HG02981 (cell line): ENCODE measurements around the gene TTC9B.

Experiments used
- ATAC-seq: cut with Tn5 transposase; IDR thresholded peaks from one replicate; pipeline ENCODE4 v1.9.1; 2021; ENCODE audit warnings: mild to moderate bottlenecking, moderate library complexity; ENCODE audit not compliant: unreplicated experiment

TTC9B gene

GRCh38 chr19:40217934-40218890, at the start of gene TTC9B:
Gene TTC9B (minus strand): TSS chr19:40218384. CDS start chr19:40218381, 3 bp downstream.
- ATAC-seq, result no peak

GRCh38 chr19:40267601-40267997, 49.4 kb upstream of the TTC9B start:
- no peak for ATAC-seq

GRCh38 chr19:40266912-40267600, 48.9 kb upstream of the TTC9B start:
- no peak for ATAC-seq

DNA sequence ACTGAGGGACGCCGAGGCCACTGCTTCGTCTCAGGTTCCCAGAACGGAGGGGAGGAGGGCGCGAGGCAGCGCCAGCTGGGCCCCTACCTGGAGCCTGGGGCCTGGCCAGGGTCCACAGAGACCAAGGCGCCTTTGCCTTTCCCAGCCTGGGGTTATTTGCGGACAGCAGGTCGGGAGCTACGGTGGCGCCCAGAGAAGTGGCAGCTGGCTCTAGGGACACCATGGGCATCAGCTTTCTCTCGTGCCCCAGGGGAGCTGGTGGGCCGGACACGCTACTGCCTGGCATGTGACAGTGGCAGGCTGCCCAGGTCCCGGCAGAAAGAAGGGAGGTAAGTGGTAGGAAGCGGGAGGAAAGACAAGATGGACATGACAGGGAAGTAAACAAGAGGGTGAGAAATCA, 47.9 kb upstream of the TTC9B start:
- ATAC-seq, result no peak

- ATAC-seq, result no peak
Measured at GRCh38 chr19:40265763-40266099, 47.5 kb upstream of the TTC9B start.

- no peak for ATAC-seq
Measured at GRCh38 chr19:40265055-40265762, 47.0 kb upstream of the TTC9B start.

- ATAC-seq, result no peak
Measured at GRCh38 chr19:40264314-40265054, 46.3 kb upstream of the TTC9B start.

DNA sequence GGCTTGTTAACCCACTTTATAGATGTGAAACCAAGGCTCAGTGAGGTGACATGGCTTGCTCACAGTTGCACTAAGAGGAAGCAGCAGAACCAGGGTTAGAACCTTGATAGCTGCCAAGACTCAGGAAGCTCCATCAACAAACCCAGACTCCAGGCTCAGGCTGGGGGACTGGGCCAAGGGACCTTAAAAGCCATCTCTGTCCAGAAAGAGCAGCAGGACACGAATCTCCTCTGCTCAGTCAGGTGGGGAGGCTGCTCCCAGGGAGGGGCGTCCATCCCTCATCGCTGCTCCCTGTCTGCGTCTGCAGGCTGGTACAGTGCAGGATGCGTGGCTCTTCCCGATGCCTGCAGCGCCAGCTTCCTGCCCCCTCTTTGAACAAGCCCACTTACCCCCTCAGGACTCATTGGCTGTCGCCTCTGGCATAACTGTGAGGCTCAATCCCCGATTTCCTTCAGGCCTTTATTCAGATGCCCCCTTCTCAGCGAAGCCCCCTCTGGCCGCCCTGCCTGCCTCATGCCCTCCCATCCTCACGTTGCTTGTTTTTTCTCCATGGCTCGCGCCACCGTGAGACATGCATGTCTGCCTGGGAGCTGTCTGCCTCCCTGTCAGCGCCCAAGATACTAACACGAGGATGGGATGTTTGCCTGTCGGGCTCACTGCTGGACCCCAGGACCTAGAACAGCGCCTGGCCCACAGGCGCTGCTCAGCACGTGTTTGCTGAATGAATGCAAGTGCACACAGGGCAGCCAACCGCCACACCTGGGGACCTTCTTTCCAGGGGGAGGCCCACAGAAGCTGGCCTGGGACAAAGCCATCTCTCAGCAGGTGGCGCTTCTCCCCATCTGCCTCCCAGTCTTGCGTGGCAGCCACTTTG, 45.5 kb upstream of the TTC9B start:
- no peak for ATAC-seq

DNA sequence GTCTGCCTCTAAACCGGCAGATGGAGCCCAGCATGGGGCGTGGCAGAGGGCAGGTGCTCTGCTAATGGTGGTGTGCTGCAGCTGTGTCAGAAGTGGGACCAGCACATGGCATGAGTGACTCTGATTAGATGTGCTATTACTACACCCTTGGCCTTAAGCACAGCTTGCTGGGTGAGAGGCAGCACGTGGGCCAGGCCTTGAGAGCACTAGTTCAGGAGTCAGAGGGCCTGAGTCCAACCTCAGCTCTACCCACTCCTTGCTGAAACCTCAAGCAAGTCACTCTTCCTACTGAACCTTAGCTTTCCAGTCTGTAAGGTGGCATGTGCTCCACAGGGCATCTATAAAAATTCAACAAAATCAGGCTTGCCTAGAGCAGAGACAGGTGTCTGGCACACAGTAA, 44.2 kb upstream of the TTC9B start:
- ATAC-seq, result no peak

DNA sequence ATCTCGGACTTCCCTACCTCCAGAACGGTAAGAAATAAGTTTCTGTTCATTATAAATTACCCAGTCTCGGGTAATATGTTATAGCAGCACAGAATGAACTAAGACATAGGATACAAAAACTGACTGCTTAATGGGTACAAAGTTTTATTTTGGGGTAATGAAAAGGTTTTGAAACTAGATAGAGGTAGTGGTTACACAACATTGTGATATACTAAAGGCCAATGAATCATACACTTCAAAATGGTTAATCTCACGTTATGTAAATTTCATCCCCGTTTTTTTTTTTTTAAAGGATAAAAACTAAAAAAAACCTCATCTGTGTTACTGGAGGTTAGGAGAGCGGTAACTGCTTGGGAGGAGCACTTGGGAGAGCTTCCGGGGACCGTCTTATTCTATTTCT, 43.4 kb upstream of the TTC9B start:
- ATAC-seq, result no peak

DNA sequence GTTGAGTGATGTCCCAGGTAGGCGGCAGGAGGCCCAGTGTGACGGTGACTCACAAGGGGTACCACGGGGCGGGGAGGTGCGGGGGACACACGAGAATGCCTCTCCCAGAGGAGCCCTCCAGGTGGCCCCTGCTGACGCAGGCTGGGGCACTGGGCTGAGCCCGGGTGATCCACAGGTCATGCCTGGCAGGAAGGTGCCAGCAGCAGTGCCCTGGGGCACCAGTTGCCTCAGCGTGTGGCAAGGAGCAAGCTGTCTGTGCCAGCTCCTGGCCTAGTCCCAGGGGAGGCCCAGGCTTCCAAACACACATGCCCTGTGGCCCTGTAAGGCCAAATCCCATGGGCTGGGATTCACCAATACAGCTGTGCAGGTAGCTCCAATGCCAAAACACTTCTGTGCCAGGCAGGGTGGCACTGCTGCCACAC, 38.9 kb upstream of the TTC9B start:
- ATAC-seq, result no peak

GRCh38 chr19:40256512-40256911, 38.3 kb upstream of the TTC9B start:
- no peak for ATAC-seq

DNA sequence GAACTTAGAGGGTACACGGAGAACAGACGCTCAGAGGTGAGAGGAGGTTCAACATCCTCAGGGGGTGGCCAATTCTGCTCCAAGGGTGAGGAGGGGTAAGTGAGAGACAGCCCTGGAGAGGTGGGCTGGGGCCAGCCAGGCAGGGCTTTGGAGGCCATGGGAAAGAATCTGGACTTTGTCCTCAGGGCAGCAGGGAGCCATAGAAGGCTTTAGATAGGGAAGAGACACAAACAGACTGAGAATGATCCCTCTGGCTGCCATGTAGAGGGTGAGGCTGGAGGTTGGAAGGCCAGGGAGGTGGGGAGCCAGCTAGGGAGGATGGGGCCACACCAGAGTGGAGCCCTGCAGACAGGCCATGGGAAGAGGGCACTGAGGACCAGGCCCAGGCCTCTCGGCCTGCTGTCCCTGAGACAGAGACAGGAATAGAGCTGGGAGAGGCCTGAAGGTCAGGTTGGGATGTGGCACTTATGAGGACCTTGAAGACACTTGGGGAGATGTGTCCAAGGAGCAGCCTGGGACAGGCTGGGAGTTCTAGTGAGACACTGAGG, 37.5 kb upstream of the TTC9B start:
- no peak for ATAC-seq

GRCh38 chr19:40254714-40255418, 36.7 kb upstream of the TTC9B start:
- no peak for ATAC-seq

DNA sequence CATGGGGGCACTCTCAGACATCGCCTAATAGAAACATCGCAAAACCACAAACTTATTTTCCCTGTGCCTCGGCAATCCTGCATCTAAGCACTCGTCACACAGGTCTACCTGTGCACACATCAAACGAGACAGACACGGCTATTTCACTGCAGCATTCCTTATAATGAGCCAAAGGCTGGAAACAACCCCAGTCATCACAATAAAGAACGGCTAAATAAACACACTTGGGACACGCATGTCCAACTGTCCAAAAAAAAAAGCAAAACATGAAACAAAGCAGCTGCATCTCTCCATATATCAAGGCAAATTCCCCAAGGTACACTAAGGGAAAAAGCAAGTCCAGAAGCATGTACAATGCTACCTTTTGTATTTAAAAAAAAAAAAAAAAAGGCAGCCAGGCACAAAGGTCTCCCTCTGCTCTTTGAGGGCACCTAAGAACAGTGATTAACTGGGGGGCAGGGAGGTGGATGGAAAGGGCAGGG, 35.5 kb upstream of the TTC9B start:
- no peak for ATAC-seq

DNA sequence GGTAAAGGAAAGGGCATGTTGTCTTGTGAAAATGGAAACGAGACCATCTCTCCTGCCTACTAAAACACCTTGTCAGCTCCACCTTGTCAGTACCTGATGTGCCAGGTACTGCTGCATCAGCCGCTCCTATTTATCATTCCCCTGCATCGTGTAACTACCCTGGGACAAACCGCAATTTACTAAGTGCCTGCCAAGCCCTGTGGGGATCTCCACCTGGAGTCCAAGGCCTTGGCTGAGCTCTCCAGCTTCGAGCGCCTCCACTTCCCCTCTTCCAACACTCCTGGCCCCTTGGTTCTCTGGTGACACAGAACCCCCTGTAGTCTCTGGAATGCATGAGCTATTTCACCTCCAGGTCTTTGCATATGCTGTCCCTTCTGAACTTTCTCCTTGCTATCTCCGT, 34.2 kb upstream of the TTC9B start:
- ATAC-seq, result no peak

GRCh38 chr19:40251991-40252390, 33.8 kb upstream of the TTC9B start:
- no peak for ATAC-seq

GRCh38 chr19:40251244-40251643, 33.1 kb upstream of the TTC9B start:
- ATAC-seq, result no peak

- no peak for ATAC-seq
Measured at GRCh38 chr19:40249781-40250180, 31.6 kb upstream of the TTC9B start.
